Measurements from ENCODE around the gene TBRG4.

The TBRG4 gene

DNA sequence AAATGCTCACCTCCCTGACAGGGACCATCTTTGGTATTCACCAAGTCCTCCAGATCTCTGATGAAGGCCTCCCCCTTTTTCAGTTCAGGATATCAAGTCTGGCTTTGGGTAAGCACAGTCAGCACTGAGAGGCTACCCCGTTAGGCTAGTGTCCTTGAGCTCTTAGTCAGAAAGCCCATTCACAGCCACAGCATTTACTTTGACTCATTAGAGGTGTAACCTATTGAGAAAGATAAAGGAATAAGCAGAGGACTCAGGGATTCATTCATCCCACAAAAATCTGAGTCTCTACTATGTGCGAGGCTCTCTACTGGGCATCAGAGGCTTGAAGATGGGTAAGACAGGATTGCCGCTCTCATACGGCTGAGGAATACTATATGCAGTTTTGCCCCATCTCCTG lies 32.1 kb upstream of the TBRG4 start:
- DNase-seq (ENCODE audit: low read depth), result no peak

- no peak for DNase-seq (ENCODE audit: low read depth)
Observed at GRCh38 chr7:45140827-45141226, 29.3 kb upstream of the TBRG4 start.

- DNase-seq (ENCODE audit: low read depth), result no peak
Observed at GRCh38 chr7:45138433-45139267, 27.2 kb upstream of the TBRG4 start.

GRCh38 chr7:45136106-45137060 lies 24.9 kb upstream of the TBRG4 start:
- DNase-seq (ENCODE audit: low read depth), result peak; percentile 20

GRCh38 chr7:45133877-45134276 lies 22.4 kb upstream of the TBRG4 start:
- no peak for DNase-seq (ENCODE audit: low read depth)

DNA sequence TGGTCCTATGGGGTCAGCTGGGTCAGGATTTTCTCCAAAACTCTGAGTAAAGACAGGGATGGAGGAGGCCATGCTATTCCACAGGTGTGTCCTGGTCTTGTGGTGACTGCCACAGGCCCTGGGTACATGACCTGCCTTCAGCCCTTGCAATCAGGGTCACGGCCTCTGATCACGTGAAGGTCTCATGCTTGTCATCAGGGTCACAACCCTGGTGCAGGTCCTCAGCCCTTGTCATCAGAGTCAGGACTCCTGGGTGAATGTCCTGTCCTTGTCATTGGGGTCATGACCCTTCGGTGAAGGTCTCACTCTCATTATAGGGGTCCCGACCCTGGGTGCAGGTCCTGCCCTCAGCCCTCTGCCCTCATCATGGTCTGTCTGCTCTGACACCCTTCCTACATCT lies 21.9 kb upstream of the TBRG4 start:
- no peak for DNase-seq (ENCODE audit: low read depth)

DNA sequence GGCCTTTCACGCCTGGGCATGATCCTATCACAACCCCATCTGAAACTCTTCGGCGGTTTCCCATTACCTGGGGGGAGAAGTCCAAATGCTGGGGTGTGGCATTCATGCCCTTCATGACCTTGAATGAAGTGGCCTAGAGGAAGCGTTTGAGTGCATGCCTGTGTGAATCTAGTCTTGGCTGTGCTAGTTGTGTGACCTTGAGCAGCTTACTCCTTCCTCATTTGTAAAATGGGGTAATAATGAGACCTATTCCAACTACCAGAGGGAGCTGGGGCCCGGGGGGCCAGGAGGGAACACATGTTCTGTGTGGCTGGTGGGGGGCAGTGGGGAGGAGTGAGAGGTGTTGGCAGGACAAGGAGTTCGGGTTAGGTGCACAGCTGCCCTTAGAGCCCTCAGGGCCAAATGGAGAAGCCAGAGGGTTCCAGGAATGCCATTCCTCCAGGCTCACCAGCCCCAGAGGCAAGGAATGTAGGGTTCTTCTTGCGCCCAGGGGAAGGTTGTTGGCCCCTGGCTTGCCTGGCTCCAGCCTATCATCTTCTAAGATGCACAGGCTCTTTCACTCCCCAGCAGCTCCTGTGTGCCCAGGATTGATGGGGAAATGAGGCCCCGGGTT lies 21.3 kb upstream of the TBRG4 start:
- no peak for DNase-seq (ENCODE audit: low read depth)

GRCh38 chr7:45131891-45132290 lies 20.4 kb upstream of the TBRG4 start:
- DNase-seq (ENCODE audit: low read depth), result no peak

GRCh38 chr7:45130910-45131309 lies 19.4 kb upstream of the TBRG4 start:
- no peak for DNase-seq (ENCODE audit: low read depth)

- DNase-seq (ENCODE audit: low read depth), result no peak
Observed at GRCh38 chr7:45129906-45130305, 18.4 kb upstream of the TBRG4 start.

DNA sequence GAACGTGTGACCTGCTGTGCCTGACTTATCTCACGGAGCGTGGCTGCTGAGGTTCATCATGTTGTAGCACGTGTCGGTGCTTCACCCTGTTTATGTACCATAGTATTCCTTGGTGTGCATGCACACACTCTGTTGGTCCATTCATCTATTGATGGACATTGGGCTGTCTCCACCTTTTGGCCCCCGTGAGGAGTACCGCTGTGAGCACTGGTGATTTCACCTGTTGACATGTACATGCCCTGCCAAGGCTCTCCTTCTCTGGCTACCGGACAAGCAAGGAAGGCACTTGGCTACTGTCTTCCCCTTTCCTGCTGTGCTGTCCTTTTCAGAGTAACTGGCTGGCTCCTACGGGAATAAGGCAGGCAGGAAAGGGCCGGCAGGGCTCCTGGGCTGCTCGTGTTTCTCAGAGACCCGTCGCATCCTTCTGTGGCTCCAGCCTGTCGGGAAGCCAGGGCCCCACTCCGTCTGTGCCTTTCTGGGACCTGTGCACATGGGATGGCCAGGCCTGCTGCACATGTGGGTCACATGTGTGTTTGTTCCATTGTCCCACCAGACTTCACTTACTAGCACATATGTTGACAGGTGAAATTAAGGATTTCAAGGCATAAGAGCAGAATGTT lies 17.8 kb upstream of the TBRG4 start:
- DNase-seq (ENCODE audit: low read depth), result no peak

GRCh38 chr7:45126920-45127319 lies 15.4 kb upstream of the TBRG4 start:
- no peak for DNase-seq (ENCODE audit: low read depth)

GRCh38 chr7:45126201-45126600 lies 14.7 kb upstream of the TBRG4 start:
- DNase-seq (ENCODE audit: low read depth), result no peak

GRCh38 chr7:45125193-45125904 lies 13.9 kb upstream of the TBRG4 start:
- DNase-seq (ENCODE audit: low read depth), result no peak

- no peak for DNase-seq (ENCODE audit: low read depth)
Observed at GRCh38 chr7:45123913-45124710, 12.6 kb upstream of the TBRG4 start.

GRCh38 chr7:45122975-45123860 lies 11.7 kb upstream of the TBRG4 start:
- no peak for DNase-seq (ENCODE audit: low read depth)

GRCh38 chr7:45119550-45119949 lies 8.1 kb upstream of the TBRG4 start:
- DNase-seq (ENCODE audit: low read depth), result no peak

GRCh38 chr7:45118889-45119331 lies 7.4 kb upstream of the TBRG4 start:
- DNase-seq (ENCODE audit: low read depth), result no peak

GRCh38 chr7:45118292-45118691 lies 6.8 kb upstream of the TBRG4 start:
- no peak for DNase-seq (ENCODE audit: low read depth)

DNA sequence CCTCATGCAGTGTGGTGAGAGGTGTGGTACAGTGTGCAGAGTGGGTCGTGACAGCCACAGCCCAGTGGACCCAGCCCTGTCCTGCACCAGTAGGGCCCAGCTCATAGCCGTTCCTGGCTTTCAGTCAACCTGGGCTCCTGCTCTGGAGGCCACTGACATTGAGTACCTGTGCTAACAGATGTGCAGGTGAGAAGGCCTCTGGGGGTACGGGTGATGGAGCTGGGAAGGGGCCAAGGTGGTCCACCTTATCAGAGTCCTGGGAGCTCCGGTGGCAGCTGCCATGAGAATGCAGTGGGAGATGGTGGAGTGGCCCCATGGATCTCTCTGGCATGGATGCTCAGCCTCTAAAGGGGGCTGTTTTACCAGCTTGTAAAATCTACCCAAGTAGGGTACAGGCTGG lies 6.1 kb upstream of the TBRG4 start:
- no peak for DNase-seq (ENCODE audit: low read depth)

Measured in HS-27A (cell line).